NCI-H748 (cell line): Measurements from ENCODE around the gene ITPKB.

Source experiments
- DNase-seq: peaks from one replicate; lab custom pipeline; 2025; ENCODE audit not compliant: unreplicated experiment; lab: John Stamatoyannopoulos, UW

Gene ITPKB

DNA sequence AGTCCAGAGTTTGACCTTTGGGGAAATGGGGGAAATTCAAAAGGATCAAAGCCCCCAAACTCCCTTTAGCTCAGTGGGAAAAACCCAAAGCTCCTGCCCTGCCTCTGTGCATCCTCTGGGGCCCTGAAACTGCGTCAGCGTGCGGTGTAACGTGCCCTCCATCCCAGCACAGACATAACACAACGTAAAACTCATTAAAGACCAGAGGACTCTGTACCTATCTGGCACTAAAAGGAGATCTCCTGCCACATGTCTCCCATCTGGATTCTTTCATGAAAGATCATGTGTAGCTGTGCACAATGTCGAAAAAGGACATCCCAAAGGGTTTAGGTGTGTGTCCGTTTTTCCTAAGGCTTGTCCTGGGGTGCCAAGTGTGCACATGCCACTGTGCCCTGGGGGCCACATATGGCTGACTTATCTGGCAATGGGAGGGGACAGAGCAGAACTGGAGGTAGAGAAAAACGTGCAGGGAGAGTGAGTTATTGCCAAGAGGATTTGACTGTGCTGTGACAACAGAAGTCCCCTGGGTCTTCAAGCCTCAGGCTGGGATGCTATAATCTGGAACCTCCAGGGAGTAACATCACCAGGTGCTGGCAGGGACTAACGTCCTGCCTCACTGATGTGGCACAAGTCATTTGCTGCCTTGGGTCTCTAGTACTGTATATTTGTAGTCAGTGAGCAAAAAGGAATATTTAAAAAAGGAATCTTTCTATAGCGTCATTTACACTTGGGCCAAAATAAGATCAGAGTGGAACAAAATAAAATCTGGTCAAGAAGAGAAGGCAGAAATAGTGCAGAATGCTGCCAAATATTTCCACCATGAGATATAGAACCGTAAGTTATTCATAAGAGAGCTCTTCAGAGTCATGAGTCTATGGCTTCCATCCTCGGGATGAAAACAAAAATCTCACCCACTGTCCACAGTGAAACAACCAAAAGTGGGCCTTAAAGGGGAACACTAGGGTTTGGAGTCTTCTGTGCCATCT lies 52.3 kb downstream of the ITPKB start:
- no peak for DNase-seq

DNA sequence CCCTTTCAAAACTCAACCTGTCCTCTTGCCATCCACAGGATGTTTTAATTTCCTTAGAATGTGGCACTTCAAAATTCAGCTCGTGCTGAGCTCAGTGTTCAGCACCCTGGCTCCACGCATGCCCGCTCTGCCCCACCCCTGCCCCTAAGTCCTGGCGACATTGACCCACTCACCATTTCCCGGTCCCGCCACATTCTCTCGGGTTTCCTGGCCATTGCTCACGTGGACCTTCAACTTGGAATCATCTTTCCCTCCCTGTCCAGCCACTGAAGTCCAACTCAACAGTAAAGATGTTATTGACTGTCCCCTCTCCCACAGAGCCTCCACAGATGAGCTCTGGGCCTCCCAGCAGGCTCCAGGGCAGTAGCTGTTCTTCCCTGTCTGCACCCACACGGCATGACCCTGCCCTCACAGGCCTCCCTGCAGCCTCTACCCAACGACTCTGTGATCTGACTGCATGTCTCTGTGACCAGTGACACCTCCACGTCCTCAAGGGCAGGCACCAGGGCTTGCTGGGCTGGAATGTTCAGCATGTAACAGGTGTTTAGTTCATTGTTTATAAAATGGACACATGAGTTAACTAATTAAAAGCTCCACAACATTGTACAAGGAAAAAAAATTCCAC lies 53.8 kb downstream of the ITPKB start:
- no peak for DNase-seq

DNA sequence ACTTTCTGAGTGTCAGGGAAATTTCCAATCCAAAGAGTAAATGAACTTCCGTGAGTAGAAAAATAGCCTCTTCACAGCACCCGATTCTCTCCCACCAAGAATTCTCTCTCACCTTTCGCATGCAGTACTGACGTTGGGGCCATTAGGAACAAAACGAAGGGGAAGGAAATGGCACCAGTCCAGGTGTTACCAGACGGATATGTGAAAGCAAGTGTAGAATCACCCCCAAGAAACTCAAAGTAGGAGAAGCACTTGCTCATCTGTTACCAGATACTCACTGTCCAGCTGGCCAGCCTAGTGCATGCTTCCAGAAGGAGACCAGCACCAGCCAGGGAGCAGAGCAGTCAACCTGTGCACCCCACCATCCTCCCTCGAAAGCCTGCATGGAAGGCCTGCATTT lies 55.1 kb downstream of the ITPKB start:
- no peak for DNase-seq

DNA sequence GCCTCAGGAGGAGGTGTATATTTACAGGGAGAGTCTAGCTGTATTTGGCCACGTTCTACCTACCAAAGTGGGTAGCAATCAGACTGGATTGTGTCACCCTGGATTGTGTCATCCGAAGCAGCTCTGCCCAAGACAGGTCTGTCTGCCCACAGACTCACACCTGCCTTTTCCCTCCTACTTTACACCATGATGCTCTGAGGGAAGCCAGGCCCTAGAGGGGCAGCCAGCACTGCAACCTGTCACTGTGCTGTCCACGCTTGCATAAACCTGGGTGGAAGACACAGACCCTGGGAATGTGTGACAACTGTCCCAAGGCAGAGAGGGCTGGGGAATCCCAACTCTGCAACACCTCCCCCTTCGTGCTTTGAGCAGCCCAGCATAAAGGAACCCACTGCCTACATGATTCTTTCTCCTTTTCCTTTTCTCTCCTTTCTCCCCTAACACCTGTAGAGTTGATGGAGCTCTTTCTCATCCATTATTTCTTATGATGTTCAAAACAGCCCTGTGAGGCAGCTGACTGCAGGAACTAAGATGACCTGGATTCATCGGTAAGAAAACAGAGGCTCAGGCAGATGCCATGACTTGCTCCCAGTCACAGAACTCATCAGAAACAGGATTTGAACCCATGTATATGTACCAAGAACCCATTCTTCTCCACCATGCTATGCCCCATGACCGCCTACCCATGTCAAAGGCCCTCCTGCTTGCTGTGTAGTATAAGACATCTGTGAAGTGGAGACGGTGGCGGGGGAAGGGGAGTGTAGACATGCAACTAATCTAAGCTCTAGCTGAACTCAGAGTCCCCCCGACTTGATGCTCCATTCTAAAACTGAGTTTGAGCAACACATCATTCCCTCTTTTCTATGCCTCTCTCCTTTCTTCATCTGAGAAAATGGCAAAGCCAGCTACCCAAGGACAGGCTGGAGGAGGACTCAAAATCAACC lies 55.9 kb downstream of the ITPKB start:
- no peak for DNase-seq

DNA sequence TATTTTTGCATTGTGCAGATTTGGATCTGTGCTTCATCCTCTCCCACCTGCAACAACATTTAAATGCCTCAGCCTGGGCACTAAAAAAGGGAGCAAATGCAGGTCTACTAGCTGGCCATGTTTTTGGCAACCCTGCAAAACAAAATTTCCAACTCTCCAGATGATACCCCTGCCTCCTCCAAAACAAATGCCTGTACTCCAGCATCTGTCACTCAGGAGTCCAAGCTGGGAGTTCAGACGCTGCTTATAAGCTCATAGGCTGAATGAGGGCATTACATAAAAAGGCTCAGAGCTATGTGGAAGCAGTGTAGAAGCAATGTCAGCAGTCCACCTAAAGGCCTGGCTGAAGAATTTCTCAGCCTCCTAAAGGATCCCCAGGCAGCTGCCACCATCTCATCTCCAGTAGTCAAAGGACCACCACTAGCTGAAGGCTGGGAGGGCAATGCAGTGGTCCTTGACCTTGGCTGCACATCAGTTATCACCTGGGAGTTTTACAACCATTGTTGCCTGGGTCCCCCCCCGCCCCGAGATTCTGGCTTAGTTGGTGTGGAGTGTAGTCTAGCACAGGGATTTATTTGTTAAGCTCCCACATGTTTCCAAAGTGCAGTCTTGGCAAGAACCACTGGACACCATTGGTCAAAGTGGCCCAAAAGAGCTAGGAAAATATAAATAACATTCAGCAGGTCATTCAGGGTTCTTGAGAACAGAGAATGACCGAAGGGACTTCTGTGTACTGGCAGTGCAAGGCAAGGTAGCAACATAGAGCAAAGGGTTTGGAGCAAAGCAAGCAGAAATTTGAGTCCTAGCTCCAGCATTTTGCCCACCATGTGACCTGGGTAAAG lies 57.2 kb downstream of the ITPKB start:
- no peak for DNase-seq

DNA sequence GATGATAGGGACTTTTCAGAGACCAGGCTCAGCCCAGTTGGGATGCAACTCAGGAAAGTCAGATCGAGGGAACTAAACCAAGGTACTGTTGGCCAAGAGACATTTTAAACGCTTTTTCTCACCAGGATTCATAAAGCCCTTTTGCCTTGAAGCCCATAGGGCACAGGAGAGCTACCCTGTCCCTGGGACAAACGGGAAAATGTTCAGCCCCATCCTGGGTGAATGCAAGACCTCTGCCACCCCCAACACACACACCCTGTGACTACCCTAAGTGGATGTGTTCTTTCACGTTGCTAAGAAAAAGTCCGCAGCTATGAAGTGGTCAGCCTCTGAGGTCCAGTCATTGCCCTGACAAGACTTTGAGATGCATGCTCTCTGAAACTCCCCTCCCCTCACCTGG lies 58.4 kb downstream of the ITPKB start:
- no peak for DNase-seq

DNA sequence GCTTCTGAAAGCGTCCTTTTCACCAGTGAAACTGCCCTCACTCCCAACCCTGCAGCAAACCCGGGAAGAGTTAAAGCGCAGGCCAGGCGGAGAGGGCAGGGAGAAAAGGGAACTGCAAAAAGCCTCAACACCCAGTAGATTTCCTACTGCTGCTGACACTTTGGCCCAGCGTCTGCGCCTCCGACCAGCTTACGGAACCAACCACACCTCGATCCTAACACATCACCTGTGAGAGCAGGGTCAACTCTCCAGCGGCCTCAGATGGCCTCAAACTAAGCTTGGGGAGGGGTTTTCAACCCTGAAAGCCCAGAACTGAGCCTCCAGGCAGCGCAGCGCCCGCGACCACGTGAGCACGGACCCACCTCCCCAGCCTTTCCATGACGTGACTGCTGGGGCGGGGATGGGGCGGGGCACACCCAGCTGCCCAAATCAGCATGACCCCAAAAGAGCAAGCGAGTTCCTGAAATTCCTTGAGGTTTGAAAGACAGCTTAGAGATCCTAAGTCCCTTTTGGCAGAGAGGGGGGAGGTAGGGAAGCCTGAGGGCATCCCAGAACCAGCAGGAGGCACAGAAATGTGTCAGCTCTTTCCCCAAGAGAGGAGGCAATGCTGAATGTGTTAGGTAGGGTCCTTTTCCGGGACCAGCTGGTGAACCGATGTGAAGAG lies 59.1 kb downstream of the ITPKB start:
- peak; percentile 32 for DNase-seq

DNA sequence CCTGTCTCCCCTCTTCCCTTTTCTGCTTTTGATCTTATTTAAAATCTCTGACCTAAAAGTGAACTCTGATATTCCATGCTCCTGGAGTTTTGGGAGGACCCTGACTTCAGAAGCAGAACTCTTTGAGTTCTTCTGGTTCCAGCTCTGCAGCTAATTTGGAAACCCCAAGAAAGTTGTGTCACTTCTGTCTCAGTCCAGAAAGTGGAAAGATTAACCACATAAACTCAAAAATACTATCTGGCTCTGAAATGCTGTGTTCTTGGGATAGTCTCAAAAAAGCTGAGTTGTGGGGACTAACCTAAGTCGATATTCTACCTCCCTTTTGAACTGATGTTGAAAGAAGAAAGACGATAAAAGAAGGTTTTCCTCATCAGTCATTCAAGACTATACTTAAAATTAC lies 59.8 kb downstream of the ITPKB start:
- DNase-seq, result no peak

DNA sequence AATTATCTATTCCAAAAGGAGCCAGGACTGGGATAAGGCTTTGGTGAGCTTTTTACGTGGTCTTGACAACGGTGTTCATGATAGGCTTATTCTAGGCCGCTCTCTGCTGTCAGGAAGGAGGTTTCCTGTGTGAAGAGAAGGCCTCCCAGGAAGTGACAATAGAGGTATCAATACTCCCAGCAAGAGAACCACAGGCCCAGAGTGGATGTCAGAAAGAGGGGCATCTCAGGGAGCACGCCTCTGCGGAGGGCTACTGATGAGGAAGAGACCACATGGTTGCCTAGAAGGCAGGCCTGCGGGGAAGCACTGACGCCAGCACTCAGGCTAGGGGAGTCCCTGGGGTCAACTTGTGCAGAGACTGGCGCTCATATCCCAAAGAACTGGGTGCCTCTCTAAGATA lies 60.4 kb downstream of the ITPKB start:
- DNase-seq, result no peak

DNA sequence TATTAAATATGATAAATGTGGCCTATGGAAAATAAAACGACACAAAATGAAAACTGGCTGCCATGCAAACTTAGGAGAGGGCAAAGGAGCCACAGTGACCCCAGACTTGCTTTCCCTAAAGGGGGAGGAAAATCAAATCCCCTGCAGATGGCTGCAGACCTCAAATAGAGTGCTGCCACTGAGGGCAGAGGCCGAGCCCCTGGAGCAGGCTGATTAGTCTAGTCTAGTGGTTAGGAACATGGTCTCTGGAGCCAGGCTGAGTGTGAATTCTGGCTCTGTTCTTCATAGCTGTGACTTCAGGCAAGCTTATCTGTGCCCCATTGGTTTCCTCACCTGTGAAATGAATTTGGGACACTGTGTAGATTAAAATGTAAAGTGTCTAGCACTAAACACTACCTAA lies 60.8 kb downstream of the ITPKB start:
- DNase-seq, result no peak

DNA sequence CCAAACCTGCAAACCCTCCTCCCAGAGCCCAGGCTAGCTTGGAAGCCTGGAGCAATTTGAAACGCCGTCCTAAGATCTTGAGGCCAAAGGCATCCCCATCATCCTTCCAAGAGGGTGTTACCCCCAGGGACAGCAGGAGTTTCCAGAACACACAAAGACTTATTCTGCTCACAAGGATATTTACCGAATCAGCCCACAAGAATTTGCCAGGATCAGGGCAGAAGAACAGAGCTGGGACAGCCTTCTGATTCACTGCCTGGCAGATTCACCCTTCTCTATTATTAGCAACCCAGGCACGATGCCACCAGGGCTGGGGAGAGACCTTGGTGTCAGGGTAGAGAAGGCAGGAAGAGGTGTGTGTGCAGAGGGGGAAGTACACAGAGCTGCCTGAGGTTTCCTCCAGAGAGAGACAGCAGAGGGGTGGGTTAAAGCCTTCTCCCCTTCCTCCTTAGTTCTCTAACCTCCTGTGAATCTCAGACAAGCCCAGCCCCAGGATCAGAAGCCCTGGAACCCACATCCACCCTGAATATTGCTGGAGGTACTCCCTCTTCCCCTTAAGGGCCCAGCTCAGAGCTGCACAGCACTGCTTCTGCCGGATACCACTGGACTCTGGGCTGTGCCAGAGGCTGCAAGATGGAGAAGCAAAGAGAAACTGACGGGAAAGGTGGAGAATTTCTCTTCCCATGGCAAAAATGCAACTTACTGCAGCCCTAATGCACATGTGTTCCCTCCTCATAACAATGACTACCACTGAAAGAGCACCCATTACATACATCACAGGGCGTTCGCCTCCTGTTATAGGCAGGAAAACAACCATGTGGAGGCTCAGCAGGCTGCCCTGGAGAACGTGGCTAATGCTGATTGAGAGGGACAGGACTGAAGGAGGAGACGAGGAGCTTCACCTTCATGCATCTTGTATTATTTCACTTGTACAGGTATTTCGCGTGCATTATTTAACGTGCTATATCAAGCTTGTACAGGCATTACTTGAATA lies 61.8 kb downstream of the ITPKB start:
- no peak for DNase-seq

DNA sequence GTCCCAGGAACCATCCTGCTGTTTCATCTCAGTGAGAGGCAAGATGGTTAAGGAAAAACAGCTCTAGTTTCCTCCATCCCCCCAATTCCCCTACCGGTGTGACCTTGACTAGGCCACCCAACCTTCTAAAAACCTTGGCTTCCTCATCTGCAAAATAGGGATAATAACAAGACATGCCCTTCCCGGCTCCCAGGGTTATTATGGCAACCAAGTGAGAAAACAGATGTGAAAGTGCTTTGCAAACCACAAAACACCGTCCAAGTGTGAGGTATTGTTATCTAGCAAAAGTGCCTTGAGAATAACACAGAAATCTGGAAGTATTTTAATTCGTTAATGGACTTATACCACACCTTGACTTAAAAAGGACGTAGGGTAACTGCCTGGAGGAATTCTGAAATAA lies 62.7 kb downstream of the ITPKB start:
- no peak for DNase-seq

DNA sequence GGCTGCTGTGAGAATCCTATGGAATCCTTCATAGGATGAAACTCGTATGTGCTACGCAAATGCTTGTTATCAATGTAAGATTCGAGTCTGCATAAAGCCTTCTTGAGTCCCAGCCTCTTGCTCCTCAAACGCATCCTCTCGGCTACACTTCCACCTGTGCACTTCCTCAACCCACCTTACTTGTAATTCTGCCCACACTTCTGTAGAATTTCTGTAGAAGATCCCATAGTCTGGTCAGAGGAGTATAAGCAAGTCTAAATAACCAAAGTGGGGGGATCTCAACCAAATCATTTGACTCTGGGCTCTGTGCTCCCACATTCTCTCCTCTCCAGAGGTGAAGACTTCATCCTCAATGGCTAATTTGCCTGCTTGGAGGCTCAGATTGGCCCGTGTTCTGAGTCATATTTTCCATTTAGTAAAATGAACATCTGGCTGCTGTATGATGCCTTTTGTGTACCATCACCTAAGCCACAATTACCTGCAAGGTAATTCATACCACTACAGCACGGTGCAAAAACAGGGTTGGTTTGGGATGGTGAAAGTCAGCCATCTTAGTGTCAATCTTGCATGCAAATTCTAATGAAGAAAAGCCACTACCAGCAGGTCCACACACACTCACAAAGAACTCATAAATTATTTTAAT lies 63.2 kb downstream of the ITPKB start:
- DNase-seq, result no peak

DNA sequence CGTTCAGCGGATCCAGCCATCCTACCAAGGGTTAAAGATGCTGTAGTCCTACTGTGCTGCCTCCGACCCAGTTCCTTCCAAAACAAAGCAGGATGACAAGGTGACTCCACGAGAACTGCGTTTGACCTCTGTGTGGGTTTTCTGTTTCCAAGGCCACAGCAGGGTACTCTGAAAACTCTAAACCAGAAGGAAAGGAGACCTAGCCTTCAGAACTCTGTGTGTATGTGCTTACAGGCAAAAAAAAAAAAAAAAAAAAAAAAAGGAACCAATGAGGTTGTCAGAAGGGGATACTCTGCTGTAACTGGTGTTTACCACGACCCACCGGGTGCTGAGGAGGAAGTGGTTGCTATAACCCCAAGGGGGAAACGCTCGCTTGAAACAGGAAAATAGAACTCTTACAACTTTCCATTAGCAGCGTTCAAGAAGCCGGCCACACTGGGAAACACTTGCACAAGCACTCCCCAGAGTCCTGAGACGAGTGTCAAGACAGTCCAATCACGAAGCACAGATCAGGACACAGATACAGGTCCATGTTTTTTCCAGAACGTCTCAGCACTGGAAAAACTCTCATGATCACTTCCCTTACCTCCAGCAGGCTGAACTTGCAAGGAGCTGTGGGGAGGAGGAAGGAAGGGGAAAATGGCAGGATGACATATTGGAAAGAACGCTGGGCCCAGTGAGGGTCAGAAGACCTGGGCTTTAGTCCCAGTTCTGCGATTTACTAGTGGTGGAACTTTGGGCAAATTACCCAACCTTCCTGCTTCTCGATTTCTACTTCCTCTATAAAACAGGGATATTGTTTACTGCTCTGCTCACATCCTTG lies 64.0 kb downstream of the ITPKB start:
- DNase-seq, result no peak

DNA sequence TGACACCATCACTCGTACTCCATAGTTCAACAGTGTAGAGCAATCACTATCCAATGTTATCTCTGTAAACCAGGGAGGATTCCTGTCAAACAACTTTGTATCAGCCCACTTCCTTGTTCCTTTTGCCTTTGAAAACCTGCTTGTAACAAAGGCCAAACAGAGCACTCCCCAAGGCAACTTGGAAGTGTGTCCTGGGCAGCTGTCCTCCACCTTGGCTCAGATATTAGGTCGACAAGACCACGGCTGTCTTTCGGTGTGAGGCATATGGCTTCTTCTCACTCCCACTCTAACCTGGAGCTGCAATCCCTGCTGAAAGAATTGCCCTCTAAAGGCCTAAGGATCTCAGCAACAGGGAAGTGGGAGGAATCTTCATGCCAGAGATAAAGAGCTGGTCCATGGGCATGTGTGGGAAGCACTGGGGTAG lies 66.7 kb downstream of the ITPKB start:
- no peak for DNase-seq

DNA sequence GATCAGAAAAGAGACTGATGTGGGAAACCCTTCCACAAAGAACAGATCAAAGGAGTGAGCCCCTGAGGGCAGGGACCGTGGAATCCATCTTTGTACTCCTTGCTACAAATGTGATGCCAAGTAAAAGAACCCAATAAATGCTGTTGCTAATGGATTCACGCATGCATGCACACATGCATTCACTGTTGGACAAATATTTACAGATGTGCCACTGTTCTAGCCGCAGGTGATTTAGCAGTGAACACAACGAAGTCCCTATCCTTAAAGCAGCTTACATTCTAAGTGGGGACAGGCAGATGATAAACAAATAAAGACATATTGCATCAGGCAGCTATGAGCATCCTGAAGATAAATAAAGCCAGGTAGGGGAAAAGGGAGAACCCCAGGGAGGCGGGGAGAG lies 67.8 kb downstream of the ITPKB start:
- DNase-seq, result peak; percentile 91

DNA sequence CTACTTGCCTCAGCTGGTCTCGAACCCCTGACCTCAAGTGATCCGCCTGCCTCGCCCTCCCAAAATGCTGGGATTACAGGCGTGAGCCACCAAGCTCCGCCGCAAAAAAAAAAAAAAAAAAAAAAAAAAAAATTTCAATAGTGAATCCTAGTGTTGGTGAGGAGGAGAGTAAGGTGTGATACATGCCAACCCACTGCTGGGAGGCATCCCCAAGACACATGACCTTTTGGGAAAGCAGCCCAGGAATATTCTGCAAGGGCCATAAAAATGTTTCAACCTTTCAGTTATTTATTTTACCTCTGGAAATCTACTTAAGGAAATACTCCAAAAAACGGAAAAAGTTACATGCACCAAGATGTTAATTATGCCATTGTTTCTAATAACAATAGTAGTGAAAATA lies 69.0 kb downstream of the ITPKB start:
- no peak for DNase-seq
